A549 (cell line): Measurements from ENCODE around the gene AP5B1.

ENCODE experiments used
- CBX8 ChIP-seq: fragments of 200-600 bp; sonication (generic); IDR thresholded peaks from 2 replicates; pipeline ENCODE4 v1.6.1; 2016
- CHD2 ChIP-seq: fragments of 150-350 bp; IDR thresholded peaks from 2 replicates; pipeline ENCODE4 v1.6.1; 2014; ENCODE audit warnings: low read length; ENCODE audit not compliant: partially characterized antibody
- EP300 ChIP-seq, 2 experiments: fragments of >200 bp; sonication (Bioruptor Twin); formaldehyde crosslinking; IDR thresholded peaks; 2 replicates in 1 of 2; 3 replicates in 1 of 2; pipeline ENCODE4 v1.6.1; 2016 to 2017
- HEYL ChIP-seq: fragments of 250-450 bp; sonication (Bioruptor Pico); IDR thresholded peaks from 2 replicates; pipeline ENCODE4 v1.8.0; 2021; ENCODE audit warnings: mild to moderate bottlenecking, moderate library complexity
- HOXA7 ChIP-seq: fragments of 250-450 bp; sonication (Bioruptor Pico); IDR thresholded peaks from 2 replicates; pipeline ENCODE4 v1.5.0; 2020; ENCODE audit warnings: mild to moderate bottlenecking, moderate library complexity
- JUN ChIP-seq, 2 experiments: fragments of >200 bp; sonication (Bioruptor Twin); formaldehyde crosslinking; IDR thresholded peaks; 2 replicates in 1 of 2; 3 replicates in 1 of 2; pipeline ENCODE4 v1.6.1; 2016 to 2017
- MYC ChIP-seq: IDR thresholded peaks from 2 replicates; pipeline ENCODE4 v1.6.1; 2012; ENCODE audit warnings: mild to moderate bottlenecking, inconsistent platforms, low read length, improper control_type of control experiment, borderline replicate concordance
- POLR2A ChIP-seq: IDR thresholded peaks from 2 replicates; pipeline ENCODE4 v1.6.1; 2012; ENCODE audit warnings: mild to moderate bottlenecking, low read length
- RAD21 ChIP-seq, 2 experiments: fragments of >200 bp in 1 of 2; sonication (Bioruptor Twin) in 1 of 2; formaldehyde crosslinking in 1 of 2; IDR thresholded peaks in 1 of 2; conservative IDR thresholded peaks in 1 of 2; 2 replicates in 1 of 2; 3 replicates in 1 of 2; pipeline ENCODE4 v1.6.1; 2012 to 2018; ENCODE audit warnings: inconsistent platforms in 1 of 2
- RFX5 ChIP-seq: fragments of 450-650 bp; IDR thresholded peaks from 2 replicates; pipeline ENCODE4 v1.7.1; 2014; ENCODE audit warnings: antibody characterized with exemption, mild to moderate bottlenecking, moderate library complexity
- TF ChIP-seq, protein P1 (sequence below): fragments of 150-350 bp; IDR thresholded peaks from 2 replicates; pipeline ENCODE4 v1.6.1; 2014; ENCODE audit warnings: low read depth, mild to moderate bottlenecking, low read length
- TF ChIP-seq, protein P2 (sequence below): fragments of 200-600 bp; sonication (generic); IDR thresholded peaks from 2 replicates; pipeline ENCODE4 v1.6.1; 2016; ENCODE audit warnings: antibody characterized with exemption, mild to moderate bottlenecking, moderate library complexity
- TF ChIP-seq, protein P3 (sequence below): fragments of >200 bp; sonication (Bioruptor Twin); formaldehyde crosslinking; IDR thresholded peaks from 3 replicates; pipeline ENCODE4 v1.5.1; 2016
- TF ChIP-seq, protein P4 (sequence below): IDR thresholded peaks from 2 replicates; pipeline ENCODE4 v1.6.1; 2012

DNA sequence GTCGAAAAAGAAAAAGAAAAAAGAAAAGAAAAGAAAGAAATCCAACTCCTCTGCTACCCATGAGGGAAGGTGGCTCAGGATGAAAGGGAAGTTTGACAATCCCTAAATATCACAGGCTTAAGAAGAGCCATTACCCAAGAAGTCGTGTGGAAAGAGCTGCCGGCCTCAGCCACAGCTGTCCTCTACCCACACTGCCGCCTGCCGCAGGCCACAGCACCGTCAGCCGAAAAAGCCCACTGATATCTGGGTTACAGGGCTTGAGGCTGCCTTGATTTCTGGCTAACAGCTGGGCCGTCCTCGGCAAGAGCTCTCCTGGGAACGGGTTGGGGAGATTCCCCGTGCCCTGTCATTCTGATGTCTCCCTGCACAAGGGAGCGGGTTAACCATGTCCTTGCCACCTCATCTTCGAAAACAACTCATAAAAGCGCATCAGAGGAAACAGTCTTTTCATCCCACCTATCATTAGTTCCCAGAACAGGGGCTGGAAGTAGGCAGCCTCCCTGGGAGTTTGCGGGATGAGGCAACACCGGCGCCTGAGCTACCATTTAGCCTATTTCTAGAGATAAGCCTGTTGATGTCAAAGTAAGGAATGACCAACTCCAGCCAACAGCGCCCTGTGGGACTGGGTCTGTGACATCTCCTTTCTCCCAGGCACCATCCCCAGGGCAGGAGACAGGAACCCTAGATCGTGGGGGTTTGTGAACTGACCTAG, 31.1 kb upstream of the AP5B1 start:
- TF ChIP-seq, protein P1, sequence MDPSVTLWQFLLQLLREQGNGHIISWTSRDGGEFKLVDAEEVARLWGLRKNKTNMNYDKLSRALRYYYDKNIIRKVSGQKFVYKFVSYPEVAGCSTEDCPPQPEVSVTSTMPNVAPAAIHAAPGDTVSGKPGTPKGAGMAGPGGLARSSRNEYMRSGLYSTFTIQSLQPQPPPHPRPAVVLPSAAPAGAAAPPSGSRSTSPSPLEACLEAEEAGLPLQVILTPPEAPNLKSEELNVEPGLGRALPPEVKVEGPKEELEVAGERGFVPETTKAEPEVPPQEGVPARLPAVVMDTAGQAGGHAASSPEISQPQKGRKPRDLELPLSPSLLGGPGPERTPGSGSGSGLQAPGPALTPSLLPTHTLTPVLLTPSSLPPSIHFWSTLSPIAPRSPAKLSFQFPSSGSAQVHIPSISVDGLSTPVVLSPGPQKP = no peak
- TF ChIP-seq RFX5 = no peak
- no peak for TF ChIP-seq RAD21 (conservative IDR thresholded peaks at IDR 0.05 in 1 of 2, IDR thresholded peaks at IDR 0.05 in 1 of 2)
- TF ChIP-seq, protein P2, sequence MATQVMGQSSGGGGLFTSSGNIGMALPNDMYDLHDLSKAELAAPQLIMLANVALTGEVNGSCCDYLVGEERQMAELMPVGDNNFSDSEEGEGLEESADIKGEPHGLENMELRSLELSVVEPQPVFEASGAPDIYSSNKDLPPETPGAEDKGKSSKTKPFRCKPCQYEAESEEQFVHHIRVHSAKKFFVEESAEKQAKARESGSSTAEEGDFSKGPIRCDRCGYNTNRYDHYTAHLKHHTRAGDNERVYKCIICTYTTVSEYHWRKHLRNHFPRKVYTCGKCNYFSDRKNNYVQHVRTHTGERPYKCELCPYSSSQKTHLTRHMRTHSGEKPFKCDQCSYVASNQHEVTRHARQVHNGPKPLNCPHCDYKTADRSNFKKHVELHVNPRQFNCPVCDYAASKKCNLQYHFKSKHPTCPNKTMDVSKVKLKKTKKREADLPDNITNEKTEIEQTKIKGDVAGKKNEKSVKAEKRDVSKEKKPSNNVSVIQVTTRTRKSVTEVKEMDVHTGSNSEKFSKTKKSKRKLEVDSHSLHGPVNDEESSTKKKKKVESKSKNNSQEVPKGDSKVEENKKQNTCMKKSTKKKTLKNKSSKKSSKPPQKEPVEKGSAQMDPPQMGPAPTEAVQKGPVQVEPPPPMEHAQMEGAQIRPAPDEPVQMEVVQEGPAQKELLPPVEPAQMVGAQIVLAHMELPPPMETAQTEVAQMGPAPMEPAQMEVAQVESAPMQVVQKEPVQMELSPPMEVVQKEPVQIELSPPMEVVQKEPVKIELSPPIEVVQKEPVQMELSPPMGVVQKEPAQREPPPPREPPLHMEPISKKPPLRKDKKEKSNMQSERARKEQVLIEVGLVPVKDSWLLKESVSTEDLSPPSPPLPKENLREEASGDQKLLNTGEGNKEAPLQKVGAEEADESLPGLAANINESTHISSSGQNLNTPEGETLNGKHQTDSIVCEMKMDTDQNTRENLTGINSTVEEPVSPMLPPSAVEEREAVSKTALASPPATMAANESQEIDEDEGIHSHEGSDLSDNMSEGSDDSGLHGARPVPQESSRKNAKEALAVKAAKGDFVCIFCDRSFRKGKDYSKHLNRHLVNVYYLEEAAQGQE = no peak
- no peak for TF ChIP-seq MYC
- TF ChIP-seq HEYL (CRISPR knock-in tag) = no peak
- TF ChIP-seq, protein P3, sequence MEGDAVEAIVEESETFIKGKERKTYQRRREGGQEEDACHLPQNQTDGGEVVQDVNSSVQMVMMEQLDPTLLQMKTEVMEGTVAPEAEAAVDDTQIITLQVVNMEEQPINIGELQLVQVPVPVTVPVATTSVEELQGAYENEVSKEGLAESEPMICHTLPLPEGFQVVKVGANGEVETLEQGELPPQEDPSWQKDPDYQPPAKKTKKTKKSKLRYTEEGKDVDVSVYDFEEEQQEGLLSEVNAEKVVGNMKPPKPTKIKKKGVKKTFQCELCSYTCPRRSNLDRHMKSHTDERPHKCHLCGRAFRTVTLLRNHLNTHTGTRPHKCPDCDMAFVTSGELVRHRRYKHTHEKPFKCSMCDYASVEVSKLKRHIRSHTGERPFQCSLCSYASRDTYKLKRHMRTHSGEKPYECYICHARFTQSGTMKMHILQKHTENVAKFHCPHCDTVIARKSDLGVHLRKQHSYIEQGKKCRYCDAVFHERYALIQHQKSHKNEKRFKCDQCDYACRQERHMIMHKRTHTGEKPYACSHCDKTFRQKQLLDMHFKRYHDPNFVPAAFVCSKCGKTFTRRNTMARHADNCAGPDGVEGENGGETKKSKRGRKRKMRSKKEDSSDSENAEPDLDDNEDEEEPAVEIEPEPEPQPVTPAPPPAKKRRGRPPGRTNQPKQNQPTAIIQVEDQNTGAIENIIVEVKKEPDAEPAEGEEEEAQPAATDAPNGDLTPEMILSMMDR = no peak
- no peak for TF ChIP-seq CBX8
- TF ChIP-seq, protein P4, sequence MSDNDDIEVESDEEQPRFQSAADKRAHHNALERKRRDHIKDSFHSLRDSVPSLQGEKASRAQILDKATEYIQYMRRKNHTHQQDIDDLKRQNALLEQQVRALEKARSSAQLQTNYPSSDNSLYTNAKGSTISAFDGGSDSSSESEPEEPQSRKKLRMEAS = no peak
- no peak for TF ChIP-seq POLR2A
- TF ChIP-seq HOXA7 = no peak
- TF ChIP-seq CHD2 = no peak
- TF ChIP-seq JUN (IDR thresholded peaks at IDR 0.05) = no peak
- no peak for TF ChIP-seq EP300 (IDR thresholded peaks at IDR 0.05)
